GM20431 (cell line): Measurements from ENCODE around the gene LCE1F.

ENCODE experiments used
- in situ Hi-C: fragments of 300-500 bp; cut with MseI, MboI; formaldehyde crosslinking; loops from one replicate; pipeline ENCODE4 v1.15.0; 2020; ENCODE audit warnings: low sequenced_read_pairs; ENCODE audit not compliant: unreplicated experiment

The LCE1F gene, protein sequence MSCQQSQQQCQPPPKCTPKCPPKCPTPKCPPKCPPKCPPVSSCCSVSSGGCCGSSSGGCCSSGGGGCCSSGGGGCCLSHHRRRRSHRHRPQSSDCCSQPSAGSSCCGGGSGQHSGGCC

DNA sequence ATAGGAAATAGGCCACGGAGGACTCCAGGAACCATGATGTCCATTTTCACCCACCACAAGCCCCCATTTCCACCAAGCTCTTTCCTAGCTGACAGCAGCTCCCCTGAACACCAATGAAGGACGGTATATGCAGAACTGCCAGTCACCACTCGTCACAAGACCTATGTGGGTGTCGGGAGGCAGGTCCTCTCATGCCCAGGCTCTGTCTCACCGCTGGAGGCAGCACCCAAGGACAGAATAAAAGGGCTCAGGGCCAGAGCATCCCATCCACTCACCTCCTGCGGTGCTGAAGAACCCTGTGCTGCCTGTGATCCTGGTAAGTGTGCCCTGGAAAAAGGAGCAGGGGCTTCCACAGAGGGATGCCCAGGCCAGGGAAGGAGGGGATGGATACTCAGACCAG, at the start of gene LCE1F:
TSS of gene LCE1F (plus strand) at position 266 of the 400 bp plus-strand sequence. CDS start 1,232 bp downstream, outside the sequence.
- in situ Hi-C loops = no loop called here

DNA sequence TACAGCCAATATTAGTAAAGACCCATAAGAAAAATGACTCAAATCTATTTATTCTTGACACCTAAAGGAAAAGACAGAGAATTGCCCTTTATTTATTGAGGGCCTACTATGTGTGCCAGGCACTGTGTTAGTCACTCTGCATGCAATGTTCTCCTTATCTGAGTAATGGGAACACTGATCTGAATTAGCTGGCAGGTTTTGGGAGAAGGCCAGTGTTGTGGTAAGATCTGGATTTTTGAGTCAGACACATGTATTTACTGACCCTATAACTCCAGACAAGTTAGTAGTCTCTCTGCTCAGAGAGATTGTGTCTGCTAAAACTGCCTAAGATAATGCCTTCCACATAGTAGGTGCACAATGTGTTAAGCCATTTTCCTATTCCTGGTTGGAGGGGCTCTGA, 49.7 kb upstream of the LCE1F start:
- in situ Hi-C loops = no loop called here

GRCh38 chr1:152728986-152729385, 46.0 kb upstream of the LCE1F start:
- in situ Hi-C loops = no loop called here

DNA sequence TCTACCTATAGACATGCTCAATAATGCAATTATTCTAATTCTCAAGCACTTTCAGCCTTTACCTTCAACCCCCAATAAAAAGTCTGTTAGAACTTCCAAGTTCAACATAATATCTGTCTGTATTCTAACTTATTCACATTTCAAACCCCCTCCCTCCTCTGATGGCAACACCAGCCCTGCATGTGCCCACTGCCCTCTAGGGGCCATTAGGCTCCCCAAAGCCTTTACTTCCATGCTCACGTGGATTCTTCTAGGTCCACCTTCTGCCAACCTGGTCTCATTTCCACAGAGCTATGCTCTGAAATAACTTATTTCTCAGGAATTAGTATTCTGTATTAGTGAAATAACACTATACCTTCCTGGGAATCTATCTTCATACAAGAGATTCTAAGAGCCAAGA, 39.3 kb upstream of the LCE1F start:
- in situ Hi-C loops = no loop called here

DNA sequence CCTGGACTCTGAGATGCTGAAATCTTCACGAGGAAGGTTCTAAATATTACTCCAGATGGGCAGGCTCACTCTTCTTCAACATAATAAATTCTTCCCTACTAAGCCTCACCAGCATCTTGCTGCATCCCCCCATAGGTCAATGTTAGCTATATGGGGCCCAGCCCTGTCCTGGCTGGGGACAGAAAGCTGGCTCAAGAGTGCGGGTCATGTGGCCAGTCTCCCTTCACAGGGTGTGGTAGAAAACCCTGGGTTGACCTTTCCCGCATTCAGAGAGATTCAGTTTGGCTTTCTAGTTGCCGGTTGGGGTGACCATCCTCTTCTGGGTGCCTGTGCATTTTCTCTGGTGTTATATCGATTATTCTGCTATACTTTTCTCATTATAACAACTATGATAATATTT, 36.9 kb upstream of the LCE1F start:
- in situ Hi-C loops = no loop called here

GRCh38 chr1:152739841-152740240, 35.1 kb upstream of the LCE1F start:
- in situ Hi-C loops = no loop called here

- in situ Hi-C loops = no loop called here
These were observed 33.3 kb upstream of the LCE1F start for GRCh38 chr1:152741656-152742055.

- in situ Hi-C loops = no loop called here
These were observed 31.4 kb upstream of the LCE1F start for GRCh38 chr1:152743371-152744145.

DNA sequence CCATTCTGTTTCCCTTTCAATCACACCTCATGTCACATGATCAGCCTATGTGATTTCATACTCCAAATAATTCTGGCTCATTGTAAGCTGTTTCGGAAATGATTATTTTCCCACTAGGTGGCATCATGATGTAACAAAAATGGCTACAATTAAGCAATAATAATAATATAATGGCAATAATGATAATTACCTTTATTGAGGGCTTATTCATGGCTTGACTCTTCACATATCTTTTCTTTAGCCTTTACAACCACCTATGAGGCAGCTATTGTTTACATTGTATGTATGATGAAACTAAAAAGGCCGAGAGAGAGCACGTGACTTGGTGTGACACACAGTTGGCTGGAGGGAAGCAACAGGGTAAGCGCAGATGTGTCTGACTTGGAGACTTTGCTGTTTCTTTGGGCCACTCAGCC, 29.6 kb upstream of the LCE1F start:
- in situ Hi-C loops = no loop called here

DNA sequence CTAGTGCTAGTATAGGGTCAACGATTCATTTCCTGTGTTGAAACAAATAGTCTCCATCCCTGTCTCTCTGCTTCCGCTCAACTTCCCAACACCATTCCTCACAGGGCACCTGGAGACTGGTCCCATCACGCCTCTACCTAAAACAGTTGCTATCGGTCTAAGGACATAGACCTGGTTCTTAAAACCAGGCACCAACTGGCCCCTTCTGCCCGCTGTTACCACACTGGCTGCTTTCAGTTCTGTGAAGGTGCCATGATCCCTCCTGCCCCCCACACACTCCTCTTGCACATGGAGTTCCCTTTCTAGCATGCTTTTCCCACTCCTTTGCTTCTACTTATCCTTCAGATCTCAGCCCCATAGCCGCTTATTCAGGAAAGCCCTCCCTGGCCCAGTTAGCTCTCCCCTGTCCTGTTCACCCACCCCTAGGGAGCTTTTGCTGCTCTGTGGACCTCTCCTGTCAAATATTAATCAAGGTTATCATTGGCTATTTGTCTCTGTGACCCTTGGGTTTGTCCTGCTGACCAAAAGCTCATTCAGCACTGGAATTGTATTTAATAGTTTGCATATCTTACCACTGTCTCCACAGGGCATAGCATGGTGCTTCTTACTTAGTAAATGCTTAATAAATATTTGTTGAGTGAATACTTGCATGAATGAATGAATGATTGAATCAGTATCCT, 29.0 kb upstream of the LCE1F start:
- in situ Hi-C loops = no loop called here

GRCh38 chr1:152747831-152748230, 27.1 kb upstream of the LCE1F start:
- in situ Hi-C loops = no loop called here

GRCh38 chr1:152752225-152752624, 22.7 kb upstream of the LCE1F start:
- in situ Hi-C loops = no loop called here

- in situ Hi-C loops = no loop called here
These were observed 21.4 kb upstream of the LCE1F start for GRCh38 chr1:152753586-152753985.

GRCh38 chr1:152756872-152757271, 18.1 kb upstream of the LCE1F start:
- in situ Hi-C loops = no loop called here

- in situ Hi-C loops = no loop called here
These were observed 17.2 kb upstream of the LCE1F start, which contains the start of gene KPRP for GRCh38 chr1:152757747-152758146. Gene KPRP (plus strand): TSS chr1:152758025. CDS start chr1:152759589, 1,564 bp downstream.

DNA sequence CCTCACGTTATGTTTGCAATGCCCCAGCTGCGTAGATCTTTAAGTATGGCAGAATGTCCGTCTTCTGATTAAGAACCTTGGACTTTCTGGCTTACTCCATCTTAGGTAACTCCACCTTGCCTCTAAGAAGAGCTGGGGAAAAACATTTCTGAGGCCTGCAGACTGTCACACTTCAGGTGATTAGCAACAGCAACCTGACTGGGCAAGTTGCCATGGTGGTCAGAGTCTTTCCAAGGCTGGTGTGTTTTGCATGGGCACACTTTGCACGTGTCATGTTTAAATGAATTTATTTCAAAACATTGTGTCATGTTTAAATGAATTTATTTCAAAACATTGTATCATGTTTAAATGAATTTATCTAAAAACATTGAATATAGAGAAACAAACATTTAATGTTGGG, 16.3 kb upstream of the LCE1F start:
- in situ Hi-C loops = no loop called here

DNA sequence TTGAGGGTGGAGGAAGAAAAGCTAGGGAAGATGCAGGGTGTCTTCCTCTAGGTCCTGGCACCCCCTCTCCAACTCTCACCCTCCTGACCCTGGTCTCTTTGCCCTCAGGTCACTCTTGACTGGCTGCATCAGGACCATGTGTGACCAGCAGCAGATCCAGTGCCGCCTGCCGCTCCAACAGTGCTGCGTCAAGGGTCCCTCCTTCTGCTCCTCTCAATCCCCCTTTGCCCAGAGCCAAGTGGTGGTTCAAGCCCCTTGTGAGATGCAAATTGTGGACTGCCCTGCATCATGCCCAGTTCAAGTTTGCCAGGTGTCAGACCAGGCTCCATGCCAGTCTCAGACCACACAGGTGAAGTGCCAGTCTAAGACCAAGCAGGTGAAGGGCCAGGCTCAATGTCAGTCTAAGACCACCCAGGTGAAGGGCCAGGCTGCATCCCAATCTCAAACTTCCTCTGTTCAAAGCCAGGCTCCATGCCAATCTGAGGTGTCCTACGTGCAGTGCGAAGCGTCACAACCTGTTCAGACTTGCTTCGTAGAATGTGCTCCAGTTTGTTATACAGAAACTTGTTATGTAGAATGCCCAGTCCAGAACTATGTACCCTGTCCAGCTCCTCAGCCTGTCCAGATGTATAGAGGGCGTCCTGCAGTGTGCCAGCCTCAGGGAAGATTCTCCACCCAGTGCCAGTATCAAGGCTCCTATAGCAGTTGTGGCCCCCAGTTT, 15.3 kb upstream of the LCE1F start:
- in situ Hi-C loops = no loop called here

- in situ Hi-C loops = no loop called here
These were observed 14.3 kb upstream of the LCE1F start for GRCh38 chr1:152760551-152761190.

- in situ Hi-C loops = no loop called here
These were observed 13.2 kb upstream of the LCE1F start for GRCh38 chr1:152761609-152762213.
